T-cell (primary cell): ENCODE measurements around the gene DBNDD2. TPM values are rescaled to one million over a fixed set of nuclear protein-coding genes. Genes with fewer than 3 reads are reported as not detected.

ENCODE experiments used
- ATAC-seq, 4 experiments: fragments of 200-7000 bp in 3 of 4; fragments of 150-1000 bp in 1 of 4; cut with Tn5 transposase; replicated peaks in 1 of 4; 1 replicate in 3 of 4; 2 replicates in 1 of 4; pipeline ENCODE4 v1.10.0; 2021; ENCODE audit warnings: moderate library complexity in 3 of 4, mild to moderate bottlenecking in 2 of 4, moderate number of reproducible peaks in 1 of 4
- CTCF ChIA-PET, 2 donors: fragments of 300-600 bp; sonication (Branson Sonifier 250); formaldehyde crosslinking; loops; one replicate each; lab custom pipeline; 2022; ENCODE audit warnings: antibody characterized with exemption in 2 of 2; lab: Charles Lee
- POLR2A ChIA-PET, 2 donors: fragments of 300-600 bp; sonication (Branson Sonifier 250); formaldehyde crosslinking; loops; one replicate each; lab custom pipeline; 2022; ENCODE audit warnings: antibody characterized with exemption in 2 of 2; lab: Charles Lee
- DNase-seq, 35 experiments: peaks; one replicate each; pipeline versions ENCODE4 v3.0.0 to v3.0.0-alpha.2; 2013 to 2023
- H3K27ac ChIP-seq: one replicate; pipeline ENCODE4 v1.5.1; 2013; ENCODE audit warnings: low read length
- H3K27me3 ChIP-seq, 2 experiments: replicated peaks in 1 of 2; 1 replicate in 1 of 2; 2 replicates in 1 of 2; pipeline versions ENCODE4 v1.6.1 to v1.7.0; 2013; ENCODE audit warnings: low read length in 1 of 2, mixed read lengths in 1 of 2; ENCODE audit not compliant: control insufficient read depth in 2 of 2, insufficient read depth in 2 of 2; ENCODE audit errors: extremely low read depth in 1 of 2
- H3K36me3 ChIP-seq, 2 donors: 1 replicate in 1 of 2; 2 replicates in 1 of 2; pipeline versions ENCODE4 v1.6.1 to v1.7.0; 2013; ENCODE audit warnings: low read length in 1 of 2; ENCODE audit not compliant: control insufficient read depth in 2 of 2, insufficient read depth in 1 of 2; ENCODE audit errors: extremely low read depth in 1 of 2
- H3K4me1 ChIP-seq, 2 experiments: 1 replicate in 1 of 2; 2 replicates in 1 of 2; pipeline versions ENCODE4 v1.6.1 to v1.7.0; 2013; ENCODE audit warnings: low read length in 2 of 2, mixed read lengths in 1 of 2; ENCODE audit not compliant: insufficient read depth in 2 of 2, control insufficient read depth in 1 of 2; ENCODE audit errors: extremely low read depth in 1 of 2
- H3K4me3 ChIP-seq, 2 donors: 1 replicate in 1 of 2; 2 replicates in 1 of 2; pipeline versions ENCODE4 v1.5.1 to v1.7.0; 2013; ENCODE audit warnings: mild to moderate bottlenecking in 2 of 2, low read length in 1 of 2, moderate library complexity in 1 of 2; ENCODE audit not compliant: control insufficient read depth in 1 of 2; ENCODE audit errors: extremely low read depth in 1 of 2
- H3K9me3 ChIP-seq: 2 replicates; pipeline ENCODE4 v1.7.0; 2013
- H3K27ac Mint-ChIP-seq, 2 donors: one replicate each; pipeline ENCODE4 v1.8.0; 2020 to 2021; ENCODE audit warnings: mild to moderate bottlenecking in 2 of 2, mixed read lengths in 2 of 2
- H3K27me3 Mint-ChIP-seq, 2 donors: one replicate each; pipeline ENCODE4 v1.8.0; 2021 to 2022; ENCODE audit warnings: mixed read lengths in 2 of 2
- H3K36me3 Mint-ChIP-seq: one replicate; pipeline ENCODE4 v1.8.0; 2021; ENCODE audit warnings: mixed read lengths
- H3K4me1 Mint-ChIP-seq, 3 donors: one replicate each; pipeline ENCODE4 v1.8.0; 2020 to 2022; ENCODE audit warnings: mixed read lengths in 3 of 3, mild to moderate bottlenecking in 1 of 3
- H3K4me3 Mint-ChIP-seq, 3 donors: one replicate each; pipeline ENCODE4 v1.8.0; 2020 to 2022; ENCODE audit warnings: mild to moderate bottlenecking in 3 of 3, mixed read lengths in 3 of 3, moderate library complexity in 3 of 3
- H3K9me3 Mint-ChIP-seq, 3 donors: one replicate each; pipeline ENCODE4 v1.8.0; 2020 to 2022; ENCODE audit warnings: mixed read lengths in 3 of 3
- WGBS: methylation state at CpG from one replicate; pipeline ENCODE4 v1.1.5; 2013; ENCODE audit warnings: missing lambda C conversion rate; ENCODE audit not compliant: insufficient coverage; 5-methylcytosine and 5-hydroxymethylcytosine counted together
- total RNA-seq, 35 experiments: library from RNA in 6 of 35; stranded (reverse) in 6 of 35; fragments of 120-200 nt in 1 of 35; gene quantifications; one replicate each; pipeline versions ENCODE4 v1.2.1 to v1.2.4 and lab custom pipeline; 2013 to 2026

The DBNDD2 gene
- total RNA-seq (10 to 100 TPM; 10.1 to 16.8 (median 14.8) TPM), total RNA-seq (lab: John Stamatoyannopoulos, UW) (0.34 to 5.6 (median 2.0) reads per million in 29 experiments)
- total RNA-seq (2013), result 6.0 TPM

- Mint-ChIP-seq H3K4me3 (peak within 1 kb of the TSS; percentile 82 to 83 (median 82)), H3K27me3 (peaks cover 0 to 3% of the 10 kb centered on the region in 2 donors), H3K27ac (peak within 1 kb of the TSS; percentile 60 to 64), H3K9me3 (no peaks in the 10 kb centered on the region), H3K36me3 (peaks cover 8% of the 10 kb centered on the region), H3K4me1 (peaks cover 22 to 24% (median 22%) of the 10 kb centered on the region in 3 donors)
- ATAC-seq (peak in 1 of 4 experiments; percentile 74), DNase-seq (peak in 15 of 35 experiments; percentile 9 to 69 (median 28))
- 89% methylated on average over 15 of the region's 21 CpGs for WGBS
- H3K4me3 ChIP-seq, result peak within 1 kb of the TSS; percentile 51 to 74
- POLR2A ChIA-PET, result interaction anchor here in 1 of 2 donors (0.6 to 1.8 kb wide), 3 partner anchors 8 to 44 kb away, joined by 3 to 7 read pairs (median 5); partner anchors contain the start of gene PIGT
- peak within 1 kb of the TSS; percentile 68 for H3K27ac ChIP-seq
- H3K27me3 ChIP-seq, result no peaks in the 10 kb centered on the region
- CTCF ChIA-PET, result interaction anchor here in 1 of 2 donors (0.9 to 1.6 kb wide), 3 partner anchors 14 to 45 kb away, joined by 3 to 5 read pairs (median 4); partner anchors contain the start of gene SYS1
- peaks cover 5 to 7% of the 10 kb centered on the region in 2 donors for H3K36me3 ChIP-seq
- peaks cover 10 to 27% of the 10 kb centered on the region in 2 experiments for H3K4me1 ChIP-seq
- no peaks in the 10 kb centered on the region for H3K9me3 ChIP-seq
Observed at GRCh38 chr20:45407783-45408645, at the start of gene DBNDD2. DBNDD2 (plus strand) TSS chr20:45408289; CDS start chr20:45408468, 179 bp downstream.

- no peaks in the 10 kb centered on the region for H3K36me3 Mint-ChIP-seq
- ChIA-PET CTCF (interaction anchor here in 1 of 2 donors (5.8 kb wide), 1 partner anchor 77 kb away, joined by 95 read pairs; no protein-coding TSS in a partner anchor), POLR2A (no interaction called here)
- Histone ChIP-seq H3K27ac (no peak overlapping the region), H3K9me3 (no peaks in the 10 kb centered on the region), H3K27me3 (no peaks in the 10 kb centered on the region), H3K4me1 (peaks cover 4 to 12% of the 10 kb centered on the region in 2 experiments), H3K36me3 (no peaks in the 10 kb centered on the region), H3K4me3 (no peak overlapping the region)
- no peak overlapping the region for H3K4me3 Mint-ChIP-seq
- H3K27me3 Mint-ChIP-seq, result no peaks in the 10 kb centered on the region
- DNase-seq, result no peak
- no peak for ATAC-seq
- no peaks in the 10 kb centered on the region for H3K9me3 Mint-ChIP-seq
- peaks cover 13 to 48% (median 43%) of the 10 kb centered on the region in 3 donors for H3K4me1 Mint-ChIP-seq
- 100% methylated on average over 2 of the region's 7 CpGs for WGBS
- H3K27ac Mint-ChIP-seq, result no peak overlapping the region
Observed at GRCh38 chr20:45359069-45359405, 49.1 kb upstream of the DBNDD2 start.

DNA sequence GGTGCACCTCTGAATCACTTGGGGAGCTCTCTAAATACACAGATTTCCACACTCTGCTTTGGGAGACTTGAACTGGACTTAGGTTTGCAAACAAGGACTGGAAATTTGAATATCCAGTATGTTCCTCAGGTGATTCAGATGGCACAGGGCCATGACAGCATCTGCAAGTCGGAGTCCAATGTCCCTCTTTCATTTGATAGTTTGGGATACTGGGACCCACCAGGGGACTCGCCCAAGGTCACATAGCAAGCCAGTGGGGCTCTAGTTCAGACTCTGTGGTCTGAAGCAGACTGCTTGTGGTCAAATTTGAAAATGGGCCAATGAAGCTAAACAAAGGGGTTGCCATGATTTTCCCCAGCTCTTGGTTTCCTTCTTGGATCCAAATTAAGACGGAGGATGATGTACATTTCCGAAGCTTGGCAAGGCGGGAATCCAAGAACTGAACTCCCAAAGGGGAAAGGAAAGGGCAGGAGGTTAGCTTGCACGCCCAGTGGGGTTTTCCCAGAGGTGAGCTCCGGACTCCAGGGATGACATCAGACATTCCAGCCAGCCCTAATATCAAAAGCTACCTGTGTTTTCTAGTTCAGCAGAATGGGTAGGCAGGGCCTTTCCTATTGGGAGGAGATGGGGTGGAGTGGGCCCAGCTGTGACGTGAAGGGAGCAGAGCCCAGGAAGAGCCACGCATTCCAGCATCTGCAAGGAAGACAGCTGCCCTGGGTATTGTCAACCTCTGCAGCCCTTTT, 48.5 kb upstream of the DBNDD2 start:
- H3K4me1 Mint-ChIP-seq, result peaks cover 16 to 45% (median 43%) of the 10 kb centered on the region in 3 donors
- no peaks in the 10 kb centered on the region for H3K36me3 ChIP-seq
- no peaks in the 10 kb centered on the region for H3K27me3 Mint-ChIP-seq
- no peak overlapping the region for H3K4me3 Mint-ChIP-seq
- H3K9me3 ChIP-seq, result no peaks in the 10 kb centered on the region
- H3K27me3 ChIP-seq, result no peaks in the 10 kb centered on the region
- H3K36me3 Mint-ChIP-seq, result no peaks in the 10 kb centered on the region
- no peaks in the 10 kb centered on the region for H3K9me3 Mint-ChIP-seq
- CTCF ChIA-PET, result interaction anchor here in 1 of 2 donors (5.8 kb wide), 1 partner anchor 77 kb away, joined by 95 read pairs; no protein-coding TSS in a partner anchor
- H3K27ac Mint-ChIP-seq, result no peak overlapping the region
- DNase-seq (no peak), ATAC-seq (no peak)
- H3K27ac ChIP-seq, result no peak overlapping the region
- no peak overlapping the region for H3K4me3 ChIP-seq
- POLR2A ChIA-PET, result interaction anchor here in 1 of 2 donors (0.6 kb wide), 1 partner anchor 1913 kb away, joined by 3 read pairs; no protein-coding TSS in a partner anchor
- H3K4me1 ChIP-seq, result peaks cover 5 to 17% of the 10 kb centered on the region in 2 experiments
- WGBS, result 87% methylated on average over 4 of the region's 9 CpGs

GRCh38 chr20:45361793-45362192, 46.3 kb upstream of the DBNDD2 start:
- Histone ChIP-seq H3K27me3 (no peaks in the 10 kb centered on the region), H3K36me3 (peaks cover 4 to 22% of the 10 kb centered on the region in 2 donors), H3K4me3 (no peak overlapping the region), H3K4me1 (peaks cover 19 to 31% of the 10 kb centered on the region in 2 experiments), H3K9me3 (no peaks in the 10 kb centered on the region), H3K27ac (no peak overlapping the region)
- no peak for ATAC-seq
- Mint-ChIP-seq H3K4me1 (peaks cover 31 to 47% (median 45%) of the 10 kb centered on the region in 3 donors), H3K27ac (no peak overlapping the region), H3K36me3 (peaks cover 12% of the 10 kb centered on the region), H3K4me3 (no peak overlapping the region), H3K9me3 (no peaks in the 10 kb centered on the region), H3K27me3 (no peaks in the 10 kb centered on the region)
- no peak for DNase-seq
- ChIA-PET CTCF (interaction anchor here (0.6 to 5.8 kb wide), 5 partner anchors 11 to 409 kb away, joined by 3 to 95 read pairs (median 8); no protein-coding TSS in a partner anchor), POLR2A (no interaction called here)
- no CpG with 5 or more reads among the region's 6 CpGs for WGBS

DNA sequence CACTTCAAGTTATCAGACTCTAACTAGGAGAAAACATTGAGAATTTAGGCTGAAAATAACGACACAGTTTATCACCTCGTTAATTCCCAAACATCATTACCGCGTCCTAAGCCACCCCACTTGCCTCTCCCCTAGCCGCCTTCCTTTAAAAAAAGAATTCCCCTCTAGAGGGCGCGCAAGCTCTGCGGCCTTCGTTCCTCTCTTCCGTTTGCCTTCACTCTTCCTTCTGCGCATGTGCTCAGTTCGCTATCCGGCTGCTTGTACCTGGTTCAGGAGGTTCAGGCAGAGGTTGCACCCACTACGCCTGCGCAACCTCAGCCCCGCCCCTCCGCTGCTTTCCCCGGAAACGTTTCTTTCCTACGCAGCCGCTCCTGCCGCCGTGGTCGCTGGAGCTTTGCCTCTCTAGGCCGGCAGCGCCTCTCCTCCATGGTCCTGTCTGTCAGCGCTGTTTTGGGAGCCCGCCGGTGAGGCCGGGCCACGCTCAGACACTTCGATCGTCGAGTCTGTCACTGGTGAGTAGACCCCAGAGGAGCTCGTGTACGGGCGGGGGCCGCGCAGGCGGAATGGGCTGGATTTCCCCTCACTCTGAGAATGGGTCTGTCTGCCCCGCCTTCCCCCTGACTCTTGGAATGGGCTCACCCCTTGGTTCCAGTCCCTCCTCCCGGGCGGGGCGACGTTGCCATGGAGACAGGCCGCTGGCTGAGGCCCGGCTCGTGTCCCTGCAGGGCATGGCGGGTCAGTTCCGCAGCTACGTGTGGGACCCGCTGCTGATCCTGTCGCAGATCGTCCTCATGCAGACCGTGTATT, 45.1 kb upstream of the DBNDD2 start, which contains the start of gene SYS1:
Gene SYS1 (plus strand): TSS at position 353 of the 807 bp plus-strand sequence. CDS start 376 bp downstream, at position 729.
- H3K36me3 Mint-ChIP-seq, result peaks cover 22% of the 10 kb centered on the region
- Histone ChIP-seq H3K36me3 (peaks cover 8 to 34% of the 10 kb centered on the region in 2 donors), H3K27me3 (no peaks in the 10 kb centered on the region), H3K27ac (peak within 1 kb of the TSS; percentile 96), H3K4me1 (peaks cover 28 to 43% of the 10 kb centered on the region in 2 experiments), H3K4me3 (peak within 1 kb of the TSS; percentile 83 to 92), H3K9me3 (no peaks in the 10 kb centered on the region)
- H3K9me3 Mint-ChIP-seq, result no peaks in the 10 kb centered on the region
- WGBS, result under 1% methylated on average over 54 of the region's 55 CpGs
- peaks cover 42 to 50% (median 47%) of the 10 kb centered on the region in 3 donors for H3K4me1 Mint-ChIP-seq
- ChIA-PET POLR2A (interaction anchor here (0.6 to 2.4 kb wide), 8 partner anchors 8 to 395 kb away, joined by 3 to 19 read pairs (median 4); partner anchors contain the start of gene PIGT (in 1 of the 2)), CTCF (interaction anchor here (0.6 to 5.8 kb wide), 24 partner anchors 10 to 741 kb away, joined by 3 to 95 read pairs (median 5); partner anchors contain the start of gene PIGT (in 2 of the 2))
- peak; percentile 97 to 100 (median 98) for DNase-seq
- H3K4me3 Mint-ChIP-seq, result peak within 1 kb of the TSS; percentile 86 to 99 (median 98)
- H3K27me3 Mint-ChIP-seq, result no peaks in the 10 kb centered on the region
- peak; percentile 84 to 86 (median 84) for ATAC-seq
- H3K27ac Mint-ChIP-seq, result peak within 1 kb of the TSS; percentile 99 to 100
